Renal pelvis (tissue), 4 donors: ENCODE measurements around the gene INPP4B. TPM values are rescaled to one million over a fixed set of nuclear protein-coding genes. Genes with fewer than 3 reads are reported as not detected.
A peak's percentile ranks its signal among the peaks of the same experiment; 100 is the strongest.

Experiments used
- DNase-seq: peaks from one replicate; pipeline ENCODE4 v3.0.0-alpha.2; 2013
- polyA plus RNA-seq, 3 donors: library from polyadenylated mRNA; unstranded; fragments of 120-200 nt; gene quantifications; one replicate each; pipeline ENCODE4 v1.2.1, GENCODE V29; 2013; ENCODE audit not compliant: insufficient read length in 3 of 3

INPP4B gene
- polyA plus RNA-seq, 3 donors: 8.4 to 9.4 (median 8.4) TPM

GRCh38 chr4:142379277-142380051, 466.6 kb downstream of the INPP4B start:
- DNase-seq: no peak

GRCh38 chr4:142378179-142378578, 467.9 kb downstream of the INPP4B start:
- no peak for DNase-seq

GRCh38 chr4:142377342-142378091, 468.6 kb downstream of the INPP4B start:
- no peak for DNase-seq

- no peak for DNase-seq
Observed at GRCh38 chr4:142376204-142376603, 469.9 kb downstream of the INPP4B start.

- DNase-seq: no peak
Observed at GRCh38 chr4:142373610-142374009, 472.5 kb downstream of the INPP4B start.

GRCh38 chr4:142372530-142373260, 473.4 kb downstream of the INPP4B start:
- DNase-seq: no peak

DNA sequence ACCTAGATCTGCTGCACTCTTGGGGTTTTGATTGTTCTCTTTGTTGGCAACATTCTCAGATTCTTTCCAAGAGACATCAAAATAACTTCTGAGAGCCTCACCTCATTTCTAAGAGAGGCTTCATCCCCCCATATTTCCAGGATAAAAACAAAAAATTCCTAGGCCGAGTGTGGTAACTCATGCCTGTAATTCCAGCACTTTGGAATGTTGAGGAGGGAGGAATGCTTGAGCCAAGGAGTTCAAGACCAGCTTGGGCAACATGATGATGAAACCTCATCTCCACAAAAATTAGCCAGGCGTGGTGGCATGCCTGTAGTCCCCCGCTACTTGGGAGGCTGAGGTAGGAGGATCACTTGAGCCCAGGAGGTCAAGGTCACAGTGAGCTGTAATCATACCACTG, 477.0 kb downstream of the INPP4B start:
- DNase-seq: no peak

DNA sequence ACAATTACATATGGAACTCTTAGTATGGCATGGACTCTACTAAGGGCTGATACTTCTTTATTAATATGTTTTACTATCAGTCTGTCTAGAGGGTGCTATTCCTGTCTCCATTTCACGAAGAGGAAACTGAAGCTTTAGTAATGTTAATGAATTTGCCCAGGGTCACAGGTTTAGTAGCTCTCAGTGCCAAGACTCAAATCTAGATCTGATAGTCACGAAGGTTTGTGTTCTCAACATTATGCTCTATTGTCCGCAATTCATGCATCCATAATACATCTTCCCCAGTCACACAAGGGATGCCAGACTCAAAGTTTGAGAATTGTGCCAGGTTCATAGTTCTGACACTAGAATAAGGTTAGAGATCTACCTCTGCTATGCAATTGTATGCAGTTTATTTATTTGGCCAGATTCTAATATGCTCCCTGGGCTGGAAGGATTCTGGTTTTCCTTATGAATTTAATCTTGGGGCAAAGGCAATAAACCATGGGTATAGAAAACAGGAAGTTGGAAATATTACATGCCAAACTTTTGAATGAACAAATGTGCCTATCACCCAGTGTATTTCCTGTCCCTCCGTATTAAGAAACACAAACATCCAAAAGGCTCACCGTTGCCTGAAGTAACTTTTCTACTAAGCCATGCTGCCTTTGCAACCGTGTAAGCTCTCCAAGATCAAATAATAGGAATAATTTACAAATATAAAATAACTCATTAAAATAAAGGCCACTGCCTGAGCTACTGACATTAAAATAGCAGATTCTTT, 478.5 kb downstream of the INPP4B start:
- DNase-seq: no peak

- no peak for DNase-seq
Observed at GRCh38 chr4:142366769-142367181, 479.3 kb downstream of the INPP4B start.

DNA sequence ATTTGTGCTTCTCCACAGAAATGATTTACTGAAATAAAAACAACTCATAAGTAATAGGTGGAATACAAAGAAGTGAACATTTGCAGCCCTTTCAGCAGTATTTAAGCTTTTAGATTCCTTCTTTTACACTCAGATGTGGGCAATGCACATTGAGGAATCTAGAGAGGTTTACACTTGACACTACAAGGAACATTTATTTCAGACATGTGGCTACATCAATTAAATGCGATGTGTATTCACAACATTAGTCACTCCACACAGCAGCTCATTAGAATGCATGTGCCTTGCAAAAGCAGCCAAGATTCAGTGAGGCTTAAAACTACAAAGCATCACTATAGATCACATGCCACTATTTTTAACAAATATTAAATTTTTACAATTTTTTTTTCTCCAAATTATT, 480.7 kb downstream of the INPP4B start:
- DNase-seq: no peak

DNA sequence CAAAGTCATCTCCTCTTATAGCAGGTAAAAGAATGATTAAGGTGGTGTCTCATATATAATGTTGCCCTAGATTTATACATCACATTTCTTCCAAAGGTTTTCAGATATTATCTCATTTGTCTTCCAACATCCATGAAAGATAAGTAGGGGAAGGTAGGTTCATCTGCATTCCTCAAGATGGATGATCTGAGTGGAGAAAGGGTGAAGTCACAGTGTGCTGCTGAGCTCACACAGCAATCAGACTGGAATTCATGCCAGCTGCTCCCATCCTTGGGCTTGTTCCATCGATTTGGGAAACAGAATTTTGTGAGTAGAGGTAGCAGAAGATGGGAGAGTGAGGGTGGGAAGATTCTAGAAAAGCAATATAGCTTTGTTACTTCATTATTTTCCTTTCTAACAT, 482.4 kb downstream of the INPP4B start:
- no peak for DNase-seq

- DNase-seq: no peak
Observed at GRCh38 chr4:142361981-142362380, 484.1 kb downstream of the INPP4B start.

GRCh38 chr4:142360657-142361056, 485.4 kb downstream of the INPP4B start:
- DNase-seq: no peak

GRCh38 chr4:142358656-142359055, 487.4 kb downstream of the INPP4B start:
- no peak for DNase-seq

GRCh38 chr4:142356801-142357200, 489.3 kb downstream of the INPP4B start:
- DNase-seq: no peak

GRCh38 chr4:142356118-142356759, 489.9 kb downstream of the INPP4B start:
- no peak for DNase-seq

GRCh38 chr4:142355421-142355930, 490.6 kb downstream of the INPP4B start:
- DNase-seq: no peak

- DNase-seq: no peak
Observed at GRCh38 chr4:142354794-142355420, 491.2 kb downstream of the INPP4B start.

DNA sequence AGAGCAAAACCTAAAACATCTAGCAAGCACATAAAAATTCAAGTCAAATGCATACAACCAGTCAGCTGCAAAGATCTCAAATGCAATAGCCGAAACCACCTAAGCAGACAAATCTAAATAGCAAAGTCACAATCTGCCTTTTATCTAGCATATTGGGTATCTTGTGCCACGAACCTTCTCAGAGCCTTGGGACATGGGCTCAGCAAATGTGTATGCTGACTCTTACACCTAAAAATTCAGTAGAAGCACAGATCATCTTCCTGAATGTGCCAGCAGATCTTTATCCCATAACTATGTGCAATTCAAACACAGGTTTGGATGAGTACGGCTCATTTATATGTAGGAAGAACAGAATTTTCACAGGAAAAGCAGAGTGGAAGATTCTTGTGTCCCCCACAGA, 492.1 kb downstream of the INPP4B start:
- DNase-seq: no peak

- DNase-seq: peak; percentile 62
Observed at GRCh38 chr4:142353149-142353738, 492.9 kb downstream of the INPP4B start.
